LNCaP clone FGC (cell line): ENCODE measurements around the gene ABCB10.

Experiments used
- DNase-seq: peaks from one replicate; pipeline ENCODE4 v3.0.0-alpha.2; 2011; ENCODE audit warnings: low read depth
- H3K4me3 ChIP-seq: 2 replicates; pipeline ENCODE4 v1.5.1; 2011; ENCODE audit warnings: mild to moderate bottlenecking, low read depth, low read length, control low read depth
- TF ChIP-seq, protein P1 (sequence below): IDR thresholded peaks from 2 replicates; pipeline ENCODE4 v1.5.1; 2012; ENCODE audit warnings: mild to moderate bottlenecking; ENCODE audit not compliant: control insufficient read depth, insufficient read depth; ENCODE audit errors: extremely low read depth

ABCB10 gene

DNA sequence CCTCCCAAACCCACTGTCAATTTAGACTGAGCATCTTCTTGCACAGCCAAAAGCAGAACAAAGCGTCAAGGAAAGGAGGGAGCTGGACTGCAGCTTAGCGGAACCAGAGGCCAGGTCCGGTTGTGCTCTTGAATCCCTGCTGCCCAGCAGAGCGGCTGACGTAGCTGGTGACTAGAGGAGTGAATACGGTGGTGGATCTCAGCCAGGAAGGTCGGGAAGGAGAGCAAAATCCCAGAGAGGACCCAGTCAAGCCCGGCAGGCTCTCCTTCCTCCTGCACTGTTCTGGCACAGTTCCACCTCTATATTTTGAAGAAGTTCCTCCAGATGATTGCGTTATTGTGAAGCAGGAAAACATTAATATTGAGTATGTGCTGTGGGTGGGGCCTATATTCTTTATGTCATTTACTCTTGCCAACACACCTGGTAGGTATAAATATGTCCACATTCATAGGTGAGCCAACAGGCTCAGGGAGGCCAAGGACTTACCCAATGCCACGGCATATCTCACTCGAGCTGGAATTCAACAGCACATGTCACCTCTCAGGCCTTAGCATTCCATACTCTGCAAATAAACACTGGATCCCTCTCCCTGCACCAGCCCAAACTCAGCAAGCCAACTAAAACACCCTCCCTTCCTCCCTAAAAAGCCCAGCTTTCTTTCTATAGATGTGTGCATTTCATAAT is 23.6 kb upstream of the ABCB10 start:
- no peak overlapping the region for H3K4me3 ChIP-seq
- DNase-seq = peak; percentile 77
- TF ChIP-seq, protein P1, sequence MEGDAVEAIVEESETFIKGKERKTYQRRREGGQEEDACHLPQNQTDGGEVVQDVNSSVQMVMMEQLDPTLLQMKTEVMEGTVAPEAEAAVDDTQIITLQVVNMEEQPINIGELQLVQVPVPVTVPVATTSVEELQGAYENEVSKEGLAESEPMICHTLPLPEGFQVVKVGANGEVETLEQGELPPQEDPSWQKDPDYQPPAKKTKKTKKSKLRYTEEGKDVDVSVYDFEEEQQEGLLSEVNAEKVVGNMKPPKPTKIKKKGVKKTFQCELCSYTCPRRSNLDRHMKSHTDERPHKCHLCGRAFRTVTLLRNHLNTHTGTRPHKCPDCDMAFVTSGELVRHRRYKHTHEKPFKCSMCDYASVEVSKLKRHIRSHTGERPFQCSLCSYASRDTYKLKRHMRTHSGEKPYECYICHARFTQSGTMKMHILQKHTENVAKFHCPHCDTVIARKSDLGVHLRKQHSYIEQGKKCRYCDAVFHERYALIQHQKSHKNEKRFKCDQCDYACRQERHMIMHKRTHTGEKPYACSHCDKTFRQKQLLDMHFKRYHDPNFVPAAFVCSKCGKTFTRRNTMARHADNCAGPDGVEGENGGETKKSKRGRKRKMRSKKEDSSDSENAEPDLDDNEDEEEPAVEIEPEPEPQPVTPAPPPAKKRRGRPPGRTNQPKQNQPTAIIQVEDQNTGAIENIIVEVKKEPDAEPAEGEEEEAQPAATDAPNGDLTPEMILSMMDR = no peak

DNA sequence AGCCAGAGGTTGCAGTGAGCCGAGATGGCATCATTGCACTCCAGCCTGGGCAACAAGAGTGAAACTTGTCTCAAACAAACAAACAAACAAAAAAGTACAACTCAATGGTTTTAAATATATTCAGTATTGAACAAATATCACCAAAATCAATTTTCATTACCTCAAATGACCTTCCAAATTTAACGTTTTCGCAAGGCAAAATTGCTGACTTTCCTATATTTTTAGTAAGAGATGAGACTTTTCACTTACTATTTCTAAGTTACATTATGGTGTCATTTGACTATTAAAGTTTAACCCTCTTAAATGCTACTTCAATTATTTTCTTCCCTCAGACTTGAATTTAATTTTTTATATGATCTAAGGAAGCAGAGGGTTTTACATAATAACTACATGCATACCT is 23.0 kb upstream of the ABCB10 start:
- no peak overlapping the region for H3K4me3 ChIP-seq
- TF ChIP-seq, protein P1 = no peak
- DNase-seq = no peak

DNA sequence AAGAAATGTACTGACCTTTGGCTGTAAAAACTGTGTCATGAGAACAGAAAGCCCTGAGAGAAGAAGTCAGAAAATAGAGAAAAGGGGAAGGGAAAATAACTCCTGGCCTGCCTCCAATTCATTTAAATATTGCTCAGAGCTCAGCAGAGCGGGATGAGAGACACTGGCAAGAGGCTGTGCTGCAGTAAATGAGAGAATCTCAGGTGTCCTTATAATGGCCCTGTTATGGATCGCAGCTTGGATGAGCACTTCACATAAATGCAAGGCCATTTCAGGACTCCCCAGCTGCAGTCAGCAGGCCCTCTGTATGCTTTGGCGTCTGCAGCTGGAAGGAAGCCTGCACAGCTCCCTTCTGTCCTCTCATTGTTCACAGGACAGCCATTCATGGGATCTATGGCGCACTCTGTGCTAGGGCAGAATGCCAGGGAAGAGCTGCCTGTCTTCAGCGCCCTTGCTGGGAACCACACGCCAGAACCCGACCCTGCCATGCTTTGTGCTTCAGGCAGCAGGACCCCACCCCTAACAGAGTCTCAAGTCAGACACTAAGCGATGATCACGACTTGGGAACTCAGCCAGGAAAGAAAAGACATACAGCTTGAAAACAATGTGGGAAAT is 20.7 kb upstream of the ABCB10 start:
- TF ChIP-seq, protein P1 = no peak
- H3K4me3 ChIP-seq = no peak overlapping the region
- DNase-seq = peak; percentile 81

DNA sequence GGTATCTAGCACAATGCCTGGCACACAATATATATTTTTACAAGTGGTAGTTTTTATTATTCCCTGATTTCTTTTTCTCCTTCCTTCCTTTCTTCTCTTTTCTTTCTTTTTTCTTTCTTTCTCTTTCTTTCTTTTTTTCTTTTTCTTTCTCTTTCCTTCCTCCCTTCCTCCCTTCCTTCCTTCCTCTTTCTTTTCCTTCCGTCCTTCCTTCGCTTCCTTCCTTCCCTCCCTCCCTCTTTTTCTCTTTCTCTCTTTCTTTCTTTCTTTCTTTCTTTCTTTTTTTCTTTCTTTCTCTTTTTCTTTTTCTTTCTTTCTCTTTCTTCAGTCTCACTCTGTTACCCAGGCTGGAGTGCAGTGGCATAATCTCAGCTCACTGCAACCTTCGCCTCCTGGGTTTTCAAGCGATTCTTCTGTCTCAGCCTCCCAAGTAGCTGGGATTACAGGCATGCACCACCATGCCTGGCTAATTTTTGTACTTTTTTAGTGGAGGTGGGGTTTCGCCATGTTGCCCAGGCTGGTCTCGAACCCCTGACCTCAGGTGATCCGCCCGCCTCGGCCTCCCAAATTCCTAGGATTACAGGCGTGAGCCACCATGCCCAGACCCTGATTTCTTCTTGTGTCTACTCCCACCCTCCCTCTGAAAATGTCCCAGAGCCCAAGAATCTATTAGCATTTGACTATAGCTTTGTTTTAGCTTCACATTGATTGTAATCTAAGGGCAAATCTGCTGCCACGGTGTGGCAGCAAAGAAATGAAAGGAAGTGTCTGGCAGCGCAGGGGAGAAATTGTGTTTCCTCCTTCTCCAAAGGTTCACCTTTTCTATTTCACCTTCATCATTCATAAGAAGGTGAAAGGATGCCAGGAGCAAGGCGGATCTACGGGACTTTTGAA is 19.9 kb upstream of the ABCB10 start:
- no peak overlapping the region for H3K4me3 ChIP-seq
- DNase-seq = no peak
- TF ChIP-seq, protein P1 = peak; percentile 18; the same call in 1 of the 2 replicates

DNA sequence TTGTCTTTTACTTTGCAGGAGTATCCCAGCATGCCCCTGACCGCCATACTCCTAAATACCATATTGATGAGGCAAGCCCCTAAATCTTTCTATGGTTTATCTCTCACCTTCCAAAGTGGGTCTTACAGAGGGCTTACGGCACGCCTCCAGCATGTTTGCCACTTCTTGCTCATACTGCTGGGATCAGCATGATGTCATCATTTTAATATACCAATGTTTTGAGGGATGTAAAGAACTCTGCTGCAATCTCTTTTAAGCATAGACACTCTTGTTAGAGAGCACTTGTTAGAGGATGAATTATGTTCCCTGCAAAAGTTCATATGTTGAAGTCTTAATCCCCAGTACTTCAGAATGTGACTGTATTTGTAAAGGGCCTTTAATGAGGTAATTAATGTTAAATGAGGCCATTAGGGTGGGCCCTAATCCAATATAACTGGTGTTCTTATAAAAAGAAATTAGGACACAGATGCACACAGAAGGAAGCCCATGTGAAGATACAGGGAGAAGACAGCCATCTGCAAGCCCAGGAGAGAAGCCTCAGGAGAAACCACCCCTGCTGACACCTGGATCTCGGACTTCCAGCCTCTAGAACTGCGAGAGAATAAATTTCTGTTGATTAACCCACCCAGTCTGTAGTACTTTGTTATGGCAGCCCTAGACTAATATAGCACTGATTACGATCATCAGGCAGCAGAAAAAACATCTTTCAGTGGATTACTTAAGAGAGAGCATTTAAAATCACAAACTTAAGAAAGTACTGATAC is 16.4 kb upstream of the ABCB10 start:
- TF ChIP-seq, protein P1 = no peak
- DNase-seq = no peak
- H3K4me3 ChIP-seq = no peak overlapping the region

DNA sequence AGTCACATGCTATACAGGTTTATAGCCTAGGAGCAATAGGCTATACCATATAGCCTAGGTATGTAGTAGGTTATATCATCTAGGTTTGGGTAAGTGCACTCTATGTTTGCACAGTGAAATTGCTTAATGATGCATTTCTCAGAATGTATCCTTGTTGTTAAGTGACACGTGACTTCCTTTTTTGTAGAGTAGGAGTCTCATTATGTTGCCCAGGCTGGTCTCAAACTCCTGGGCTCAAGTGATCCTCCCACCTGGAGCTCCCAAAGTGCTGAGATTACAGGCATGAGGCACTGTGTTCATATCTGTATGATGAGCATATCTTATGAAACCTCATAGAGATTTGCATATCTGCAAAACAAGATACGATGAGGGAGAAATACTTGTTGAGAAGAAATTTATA is 13.8 kb upstream of the ABCB10 start:
- H3K4me3 ChIP-seq = no peak overlapping the region
- TF ChIP-seq, protein P1 = no peak
- DNase-seq = no peak
